Umbilical cord (tissue), 2 donors: Measurements from ENCODE around the gene HOXD8. TPM values are rescaled to one million over a fixed set of nuclear protein-coding genes. Genes with fewer than 3 reads are reported as not detected.

Experiments used
- DNase-seq: peaks from one replicate; pipeline ENCODE4 v3.0.0-alpha.2; 2015; ENCODE audit warnings: low spot score
- total RNA-seq: library from RNA; depleted of rRNA; stranded (reverse); fragments of >200 nt; gene quantifications from one replicate; pipeline ENCODE4 v1.2.3, GENCODE V29; 2014; ENCODE audit warnings: low replicate concordance; ENCODE audit not compliant: insufficient read depth

HOXD8 gene
- total RNA-seq, 1 donor from 2014 or later, result 8.7 TPM

- no peak for DNase-seq
Measured at GRCh38 chr2:176102309-176102866, 27.1 kb upstream of the HOXD8 start.

DNA sequence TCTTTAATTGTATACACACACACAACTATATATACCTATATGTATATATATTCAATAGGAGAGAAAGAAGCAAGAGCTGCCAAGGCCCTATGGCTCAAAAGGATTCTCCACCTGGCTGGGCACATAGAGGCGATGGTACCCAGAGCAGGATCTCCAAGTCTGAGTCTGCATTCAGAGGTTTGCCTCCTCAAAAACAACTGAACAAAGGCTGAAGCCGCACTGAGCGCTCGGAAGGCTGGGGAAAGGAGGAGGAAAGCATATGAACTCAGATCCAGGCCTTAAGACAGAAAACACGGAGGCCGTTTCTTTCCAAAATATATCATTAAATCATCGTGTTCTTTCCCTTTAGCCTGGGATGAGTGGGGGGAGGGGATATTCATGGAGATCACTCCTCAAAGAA, 26.3 kb upstream of the HOXD8 start:
- DNase-seq, result peak; percentile 33

DNA sequence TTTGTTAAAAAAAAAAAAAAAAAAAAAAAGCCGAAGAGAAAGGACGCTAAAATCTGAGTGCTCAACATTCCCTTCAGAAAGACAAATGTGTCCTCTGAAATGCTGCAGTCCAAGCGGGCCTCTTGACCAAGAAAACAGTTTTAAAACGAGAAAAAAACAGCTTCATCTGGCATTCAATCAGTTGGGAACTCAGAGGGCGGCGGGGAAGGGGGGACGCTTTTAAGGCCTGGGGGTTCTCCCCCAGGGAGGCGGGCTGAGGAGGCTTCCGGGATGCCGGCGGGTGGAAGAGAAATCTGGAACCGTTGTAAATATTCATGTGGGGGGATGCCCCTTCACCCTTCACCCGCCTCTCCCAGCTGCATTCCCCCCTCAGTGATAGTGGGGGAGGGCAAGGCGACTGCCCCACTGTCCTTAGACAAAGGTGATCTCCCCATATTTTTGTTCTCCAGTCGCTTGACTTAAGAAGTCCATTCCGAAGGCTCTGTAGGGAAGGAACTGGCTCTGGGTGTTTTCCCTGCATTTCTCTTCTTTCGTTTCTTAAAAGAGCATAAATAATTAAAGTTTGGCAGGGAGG, 25.7 kb upstream of the HOXD8 start:
- DNase-seq, result peak; percentile 51

- peak; percentile 94 for DNase-seq
Measured at GRCh38 chr2:176104316-176105077, 25.0 kb upstream of the HOXD8 start.

GRCh38 chr2:176105078-176105729, 24.3 kb upstream of the HOXD8 start:
- peak; percentile 73 for DNase-seq

- DNase-seq, result no peak
Measured at GRCh38 chr2:176105730-176106580, 23.6 kb upstream of the HOXD8 start.

GRCh38 chr2:176106581-176107539, 22.6 kb upstream of the HOXD8 start, which contains the start of gene HOXD11:
Gene HOXD11, plus strand, starts transcription at chr2:176107280. Its CDS starts 76 bp downstream, at chr2:176107356.
- no peak for DNase-seq

- no peak for DNase-seq
Measured at GRCh38 chr2:176107731-176108181, 21.7 kb upstream of the HOXD8 start.

DNA sequence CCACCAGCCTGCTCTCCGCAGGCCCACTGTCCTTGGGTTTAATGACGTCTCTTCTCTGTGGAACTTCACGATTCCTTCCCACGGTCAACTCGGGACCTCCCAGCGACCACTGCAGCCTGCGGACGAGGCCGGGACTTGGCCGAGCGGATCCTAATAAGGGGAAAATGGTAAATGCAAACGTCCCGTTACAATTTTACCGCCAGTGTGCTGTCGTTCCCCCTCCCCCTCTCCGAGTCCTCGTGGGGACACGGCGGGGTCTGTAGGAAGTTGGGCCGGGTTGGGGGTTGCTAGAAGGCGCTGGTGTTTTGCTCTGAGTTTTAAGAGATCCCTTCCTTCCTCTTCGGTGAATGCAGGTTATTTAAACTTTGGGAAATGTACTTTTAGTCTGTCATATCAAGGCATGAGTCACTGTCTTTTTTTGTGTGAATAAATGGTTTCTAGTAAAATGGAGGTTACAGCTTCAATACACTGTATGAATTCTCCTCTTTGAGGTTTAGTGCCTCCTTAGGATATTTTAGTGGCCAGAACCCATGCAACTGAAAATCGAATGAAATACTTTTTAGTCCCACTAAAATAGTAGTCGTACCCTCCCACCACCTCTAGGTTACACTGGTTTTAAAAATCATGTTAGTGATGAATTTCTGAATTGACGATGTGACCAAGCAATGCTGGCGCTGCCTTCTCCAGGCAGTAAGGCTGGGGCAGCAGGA, 20.2 kb upstream of the HOXD8 start:
- no peak for DNase-seq

DNA sequence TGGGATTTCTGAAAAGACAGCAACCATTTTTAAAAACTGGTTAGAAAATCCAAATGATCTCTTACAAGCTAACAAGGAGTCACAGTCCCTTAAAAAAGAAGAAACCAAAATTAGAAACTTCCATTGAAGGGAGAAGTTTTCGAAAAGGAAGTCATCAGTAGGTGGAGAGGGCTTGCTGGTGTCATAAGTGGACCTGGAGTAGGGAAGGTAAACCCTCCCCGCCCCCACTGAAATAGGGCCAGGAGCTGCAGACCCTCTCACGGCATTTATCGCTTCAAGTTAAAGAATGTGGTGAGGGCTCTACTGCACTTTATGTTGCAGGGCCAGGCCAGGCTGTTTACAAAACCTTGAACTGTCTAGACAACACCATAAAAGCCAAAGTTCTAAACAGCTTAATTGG, 19.6 kb upstream of the HOXD8 start:
- no peak for DNase-seq

GRCh38 chr2:176110415-176111308, 18.8 kb upstream of the HOXD8 start:
- no peak for DNase-seq

DNA sequence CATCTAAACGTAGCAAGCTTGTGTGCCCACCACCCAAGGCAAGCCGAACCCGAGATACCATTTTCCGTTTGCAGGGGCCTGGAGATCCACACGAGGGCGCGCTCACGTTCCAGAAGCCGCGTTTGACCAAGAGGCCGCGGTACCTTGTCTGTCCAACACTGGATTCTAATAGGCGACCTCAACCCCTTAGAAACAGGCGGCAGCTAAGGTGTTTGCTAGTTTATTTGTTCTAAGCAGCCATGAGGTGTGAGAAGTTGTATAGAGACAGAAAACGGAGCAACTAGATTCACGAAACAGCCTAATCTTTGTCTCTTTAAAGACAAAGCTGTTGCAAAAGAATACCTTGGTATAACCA, 18.2 kb upstream of the HOXD8 start:
- no peak for DNase-seq

- no peak for DNase-seq
Measured at GRCh38 chr2:176111846-176112374, 17.6 kb upstream of the HOXD8 start.

- DNase-seq, result no peak
Measured at GRCh38 chr2:176112375-176113302, 16.9 kb upstream of the HOXD8 start.

DNA sequence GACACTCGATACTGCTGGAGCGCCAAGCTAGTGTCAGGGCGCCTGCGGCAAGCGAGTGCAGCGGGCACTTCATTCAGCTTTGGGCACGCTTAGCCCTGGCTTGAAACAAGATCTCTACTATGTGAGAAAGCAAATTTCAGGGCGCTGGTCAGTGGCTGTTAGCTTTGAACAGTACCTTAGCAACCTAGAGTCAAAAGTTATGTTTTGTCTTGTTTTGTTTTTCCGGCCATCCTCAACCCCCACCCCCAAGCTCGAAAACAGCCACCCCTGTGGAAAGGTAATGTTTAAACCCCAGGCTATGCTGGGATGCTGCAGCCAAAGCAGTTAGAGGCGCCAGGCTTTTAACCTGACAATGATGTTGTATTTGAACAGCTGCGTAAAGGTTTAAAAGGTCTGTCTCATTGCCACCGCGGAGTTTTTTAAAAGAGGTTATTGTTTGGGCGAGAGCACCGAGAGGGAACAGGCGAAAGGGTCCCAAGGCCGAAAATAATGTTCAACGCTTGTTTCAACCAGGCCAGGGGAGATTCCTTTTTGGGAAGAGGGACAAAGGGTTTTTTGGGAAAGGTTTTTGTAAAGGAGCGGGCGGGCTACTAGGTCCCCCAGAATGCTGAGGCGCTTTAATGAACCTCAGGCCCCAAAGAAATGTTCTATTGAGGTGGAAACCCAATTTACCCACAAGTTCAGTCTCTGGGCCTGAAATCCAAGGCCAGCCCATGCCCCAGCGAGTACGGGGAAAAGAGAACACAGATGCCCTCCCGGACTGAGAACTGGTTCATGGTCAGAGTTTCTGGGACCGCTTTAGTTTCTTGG, 15.2 kb upstream of the HOXD8 start:
- DNase-seq, result no peak

DNA sequence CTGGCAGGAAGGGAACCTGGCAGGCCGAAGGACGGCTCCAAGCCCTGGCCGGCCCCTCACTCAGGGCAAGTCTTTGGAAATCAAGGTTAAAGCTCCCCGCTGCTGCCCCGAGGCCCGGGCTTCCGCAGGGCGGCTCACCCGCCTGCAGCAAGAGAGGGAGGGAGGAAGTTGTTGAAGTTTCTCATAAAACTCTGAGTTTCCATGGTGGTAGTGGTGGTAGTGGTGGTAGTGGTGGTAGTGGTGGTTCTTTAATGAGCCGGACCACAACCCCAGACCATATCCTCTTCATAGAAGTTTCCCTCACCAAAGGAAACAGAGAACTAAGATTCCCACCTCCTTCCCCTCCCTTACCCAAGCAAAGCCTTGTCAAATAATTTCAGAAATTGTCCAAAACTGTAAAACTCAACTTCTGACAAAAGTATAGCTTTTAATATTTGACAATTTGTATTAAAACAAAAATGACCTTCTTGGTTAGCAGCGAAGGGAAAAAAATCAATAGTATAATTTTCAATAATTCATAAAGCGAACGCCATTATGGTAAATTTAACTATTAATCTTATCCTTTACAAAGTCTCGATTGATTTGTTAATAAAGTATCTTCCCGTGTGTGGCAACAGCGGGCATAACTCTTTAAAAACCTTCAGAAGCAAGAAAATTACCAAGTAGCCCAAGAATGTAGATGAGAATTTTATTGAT, 14.4 kb upstream of the HOXD8 start:
- DNase-seq, result no peak
